Measurements from ENCODE around the gene ZNF775.

GRCh38 chr7:150379441-150380379, 580 bp downstream of the ZNF775 start:
- TF ChIP-seq CTCF (optimal IDR thresholded peaks at IDR 0.05 in 1 of 3, IDR thresholded peaks at IDR 0.05 in 1 of 3, conservative IDR thresholded peaks at IDR 0.05 in 1 of 3; ENCODE audit: extremely low read depth in 1 of 3, insufficient read depth in 2 of 3, low read length in 3 of 3) (no peak), EZH2 (IDR thresholded peaks at IDR 0.05; ENCODE audit: low read length) (no peak)

All from keratinocyte (primary cell).